Peyer's patch (tissue), 4 donors: ENCODE measurements around the gene TOR2A. TPM values are rescaled to one million over a fixed set of nuclear protein-coding genes. Genes with fewer than 3 reads are reported as not detected.

Source experiments
- DNase-seq, 3 donors: peaks; one replicate each; pipeline ENCODE4 v3.0.0-alpha.2; 2017 to 2019
- H3K27ac ChIP-seq, 4 donors: fragments of 200-600 bp; sonication (generic); one replicate each; pipeline ENCODE4 v1.5.1; 2016 to 2019
- H3K27me3 ChIP-seq, 2 donors: fragments of 200-600 bp; sonication (generic); one replicate each; pipeline ENCODE4 v1.5.1; 2019
- H3K36me3 ChIP-seq, 3 donors: fragments of 200-600 bp; sonication (generic); one replicate each; pipeline ENCODE4 v1.5.1; 2016 to 2019
- H3K4me1 ChIP-seq, 4 donors: fragments of 200-600 bp; sonication (generic); one replicate each; pipeline ENCODE4 v1.5.1; 2016 to 2019
- H3K4me3 ChIP-seq, 4 donors: fragments of 200-600 bp; sonication (generic); 1 replicate in 3 of 4; 2 replicates in 1 of 4; pipeline ENCODE4 v1.5.1; 2016 to 2019; ENCODE audit warnings: mild to moderate bottlenecking in 1 of 4
- H3K9me3 ChIP-seq, 4 donors: fragments of 200-600 bp; sonication (generic); one replicate each; pipeline ENCODE4 v1.5.1; 2016 to 2019; ENCODE audit warnings: mild to moderate bottlenecking in 1 of 4
- POLR2A ChIP-seq, 2 donors: fragments of 450-650 bp; IDR thresholded peaks; one replicate each; pipeline ENCODE4 v1.5.1; 2017; ENCODE audit warnings: antibody characterized with exemption in 2 of 2, mild to moderate bottlenecking in 2 of 2, moderate library complexity in 2 of 2
- total RNA-seq, 4 donors: library from RNA; depleted of rRNA; stranded (reverse); fragments of >200 nt; gene quantifications; one replicate each; pipeline ENCODE4 v1.1.0, GENCODE V29; 2016
- TF ChIP-seq, protein P1 (sequence below), 6 experiments: fragments of 450-650 bp in 4 of 6; fragments of 200-600 bp in 2 of 6; sonication (generic) in 1 of 6; IDR thresholded peaks; one replicate each; pipeline ENCODE4 v1.5.1; 2017 to 2019; ENCODE audit warnings: antibody characterized with exemption in 6 of 6, mild to moderate bottlenecking in 3 of 6, moderate library complexity in 1 of 6

The TOR2A gene
- total RNA-seq, 4 donors from 2014 or later = 26.4 to 70.9 (median 35.4) TPM

DNA sequence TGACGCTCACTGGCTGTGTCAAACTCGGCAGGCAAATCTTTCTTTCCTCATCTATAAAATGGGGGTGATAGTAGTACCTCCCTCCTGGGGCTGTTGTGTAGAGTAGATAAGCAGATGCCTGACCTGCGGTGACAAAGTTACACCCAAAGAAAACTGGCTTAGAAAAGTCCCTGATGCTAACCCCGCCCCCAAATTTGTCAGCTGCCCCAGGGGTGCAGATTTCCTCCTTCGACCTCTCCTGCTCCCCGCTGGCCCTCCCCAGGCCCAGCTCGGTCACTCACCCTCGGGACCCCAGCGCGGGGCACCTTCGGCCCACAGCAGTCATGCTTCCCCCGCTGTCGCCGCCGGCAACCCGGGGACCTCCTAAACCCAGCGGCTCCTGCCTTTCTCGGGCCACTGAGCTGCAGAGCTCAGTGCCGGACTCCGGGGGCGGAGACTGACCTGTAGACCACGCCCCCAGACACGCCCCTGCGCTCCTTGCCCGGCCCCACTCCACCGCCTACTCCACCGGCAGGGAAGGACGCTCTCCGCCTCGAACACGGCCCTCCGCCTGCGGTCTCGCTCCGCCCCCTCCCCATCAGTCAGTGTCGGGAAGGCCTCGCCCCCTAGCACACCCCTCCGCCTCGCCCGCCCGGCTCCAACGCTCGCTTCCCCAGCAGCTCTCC lies 35.9 kb upstream of the TOR2A start:
- Histone ChIP-seq H3K4me1 (peaks cover 0 to 24% (median 15%) of the 10 kb centered on the region in 4 donors), H3K36me3 (no peaks in the 10 kb centered on the region), H3K27me3 (no peaks in the 10 kb centered on the region), H3K9me3 (no peaks in the 10 kb centered on the region), H3K4me3 (peak overlapping the region; percentile 43 to 67 (median 51)), H3K27ac (peak overlapping the region; percentile 65 to 80 (median 70))
- TF ChIP-seq POLR2A (IDR thresholded peaks at IDR 0.05) = peak in 1 of 2 donors; percentile 15
- TF ChIP-seq, protein P1, sequence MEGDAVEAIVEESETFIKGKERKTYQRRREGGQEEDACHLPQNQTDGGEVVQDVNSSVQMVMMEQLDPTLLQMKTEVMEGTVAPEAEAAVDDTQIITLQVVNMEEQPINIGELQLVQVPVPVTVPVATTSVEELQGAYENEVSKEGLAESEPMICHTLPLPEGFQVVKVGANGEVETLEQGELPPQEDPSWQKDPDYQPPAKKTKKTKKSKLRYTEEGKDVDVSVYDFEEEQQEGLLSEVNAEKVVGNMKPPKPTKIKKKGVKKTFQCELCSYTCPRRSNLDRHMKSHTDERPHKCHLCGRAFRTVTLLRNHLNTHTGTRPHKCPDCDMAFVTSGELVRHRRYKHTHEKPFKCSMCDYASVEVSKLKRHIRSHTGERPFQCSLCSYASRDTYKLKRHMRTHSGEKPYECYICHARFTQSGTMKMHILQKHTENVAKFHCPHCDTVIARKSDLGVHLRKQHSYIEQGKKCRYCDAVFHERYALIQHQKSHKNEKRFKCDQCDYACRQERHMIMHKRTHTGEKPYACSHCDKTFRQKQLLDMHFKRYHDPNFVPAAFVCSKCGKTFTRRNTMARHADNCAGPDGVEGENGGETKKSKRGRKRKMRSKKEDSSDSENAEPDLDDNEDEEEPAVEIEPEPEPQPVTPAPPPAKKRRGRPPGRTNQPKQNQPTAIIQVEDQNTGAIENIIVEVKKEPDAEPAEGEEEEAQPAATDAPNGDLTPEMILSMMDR (IDR thresholded peaks at IDR 0.05) = no peak
- DNase-seq = peak; percentile 97 to 99 (median 98)

DNA sequence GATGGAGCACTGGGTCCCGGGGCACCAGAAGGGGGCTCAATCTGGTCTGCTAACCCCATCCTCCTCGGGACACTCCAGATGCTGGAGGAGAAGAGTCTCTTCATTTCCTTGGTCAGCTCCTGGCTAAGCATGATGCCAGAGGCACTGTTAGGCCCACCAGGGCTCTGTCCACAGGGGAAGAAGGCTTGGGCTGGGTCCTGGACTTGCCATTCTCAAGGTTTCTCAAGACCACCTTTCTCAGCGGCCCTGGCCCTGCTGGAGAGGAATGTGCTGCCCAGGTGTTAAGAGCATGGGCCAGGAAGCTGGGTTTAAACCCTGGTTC lies 35.5 kb upstream of the TOR2A start:
- TF ChIP-seq POLR2A (IDR thresholded peaks at IDR 0.05) = no peak

DNA sequence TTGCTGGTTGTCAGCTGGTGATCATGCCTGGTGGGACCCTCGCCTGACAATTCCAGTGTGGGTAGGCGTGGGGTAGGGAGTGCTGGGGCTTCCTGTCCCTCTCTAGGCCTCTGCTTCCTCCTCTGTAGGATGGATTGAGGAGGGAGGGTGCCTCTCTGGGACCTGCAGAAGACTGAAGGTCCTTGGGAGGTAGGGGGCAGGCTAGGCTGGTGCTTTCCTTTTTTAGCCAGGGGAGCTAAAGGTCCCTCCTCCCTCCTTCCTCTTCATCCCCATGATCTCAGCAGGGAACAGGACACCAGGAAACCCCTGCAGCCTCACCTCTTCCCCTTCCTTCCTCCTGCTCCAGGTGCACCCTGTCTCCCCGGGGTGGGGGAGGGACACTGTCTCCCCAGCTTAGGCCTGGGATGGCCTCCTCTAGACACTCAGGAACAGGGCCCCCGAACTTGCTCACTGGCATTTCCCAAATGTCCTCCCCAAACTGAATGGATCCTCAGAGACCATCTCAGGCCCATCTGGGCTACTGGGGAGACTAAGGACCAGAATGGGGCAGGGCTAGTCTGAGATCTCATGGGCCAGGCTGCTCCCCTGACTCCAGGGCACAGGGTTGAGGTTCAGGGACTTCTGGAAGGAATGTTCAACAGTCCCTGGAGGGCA lies 35.0 kb upstream of the TOR2A start:
- Histone ChIP-seq H3K9me3 (no peaks in the 10 kb centered on the region), H3K27ac (peak overlapping the region; percentile 65 to 80 (median 70)), H3K4me1 (peaks cover 0 to 21% (median 15%) of the 10 kb centered on the region in 4 donors), H3K4me3 (peak overlapping the region in 3 of 4 donors; percentile 46 to 67 (median 56)), H3K27me3 (no peaks in the 10 kb centered on the region), H3K36me3 (no peaks in the 10 kb centered on the region)
- no peak for TF ChIP-seq POLR2A (IDR thresholded peaks at IDR 0.05)
- TF ChIP-seq, protein P1 (IDR thresholded peaks at IDR 0.05) = no peak
- no peak for DNase-seq

More for the DNA sequence above, 35.5 kb upstream of the TOR2A start:
- Histone ChIP-seq H3K36me3 (no peaks in the 10 kb centered on the region), H3K4me1 (peaks cover 0 to 21% (median 15%) of the 10 kb centered on the region in 4 donors), H3K4me3 (peak overlapping the region; percentile 43 to 67 (median 51)), H3K27me3 (no peaks in the 10 kb centered on the region), H3K27ac (peak overlapping the region; percentile 65 to 80 (median 70)), H3K9me3 (no peaks in the 10 kb centered on the region)
- no peak for DNase-seq

DNA sequence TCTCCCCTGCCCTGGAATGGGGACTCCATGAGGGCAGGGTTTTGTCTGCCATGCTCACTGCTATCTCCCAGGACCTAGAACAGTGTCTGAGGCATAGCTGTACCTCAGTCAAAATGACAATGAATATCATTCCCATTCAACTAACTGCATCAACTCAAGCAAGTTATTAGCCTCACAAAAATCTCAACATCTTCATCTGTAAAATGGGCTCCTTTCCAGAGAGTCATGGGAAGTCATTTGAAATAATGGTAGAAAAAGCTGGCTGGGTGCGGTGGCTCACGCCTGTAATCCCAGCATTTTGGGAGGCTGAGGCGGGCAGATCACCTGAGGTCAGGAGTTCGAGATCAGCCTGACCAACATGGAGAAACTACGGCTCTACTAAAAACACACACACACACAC lies 34.0 kb upstream of the TOR2A start:
- no peak overlapping the region for H3K4me3 ChIP-seq

DNA sequence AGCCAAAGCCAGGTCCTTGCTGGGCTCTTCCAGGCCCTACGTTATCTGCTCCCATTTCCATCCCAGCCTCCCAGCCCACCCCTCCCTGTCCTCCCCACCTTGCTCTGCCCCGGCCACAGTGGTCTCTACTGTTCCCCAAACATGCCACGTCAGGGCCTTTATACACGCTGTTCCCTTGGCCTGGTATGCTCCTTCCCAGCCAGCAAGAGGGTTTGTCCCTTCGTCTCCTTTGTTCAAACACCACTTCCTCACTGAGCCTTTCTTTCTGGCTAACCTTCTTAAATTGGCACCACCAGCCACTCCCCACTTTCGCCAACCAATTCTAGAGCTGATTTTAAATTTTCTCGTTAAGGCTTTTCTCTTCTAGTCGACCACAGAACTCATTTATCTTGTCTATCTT lies 33.6 kb upstream of the TOR2A start:
- no peaks in the 10 kb centered on the region for H3K36me3 ChIP-seq
- no peak overlapping the region for H3K4me3 ChIP-seq
- H3K27me3 ChIP-seq = no peaks in the 10 kb centered on the region
- TF ChIP-seq POLR2A (IDR thresholded peaks at IDR 0.05) = no peak
- TF ChIP-seq, protein P1 (IDR thresholded peaks at IDR 0.05) = no peak
- DNase-seq = no peak
- H3K9me3 ChIP-seq = no peaks in the 10 kb centered on the region
- H3K4me1 ChIP-seq = peaks cover 0 to 21% (median 15%) of the 10 kb centered on the region in 4 donors
- H3K27ac ChIP-seq = peak overlapping the region; percentile 30 to 80 (median 68)

More for the DNA sequence above, 34.0 kb upstream of the TOR2A start:
- Histone ChIP-seq H3K36me3 (no peaks in the 10 kb centered on the region), H3K27ac (peak overlapping the region; percentile 30 to 80 (median 68)), H3K27me3 (no peaks in the 10 kb centered on the region), H3K9me3 (no peaks in the 10 kb centered on the region), H3K4me1 (peaks cover 0 to 21% (median 15%) of the 10 kb centered on the region in 4 donors)
- TF ChIP-seq POLR2A (IDR thresholded peaks at IDR 0.05) = no peak
- TF ChIP-seq, protein P1 (IDR thresholded peaks at IDR 0.05) = no peak
- no peak for DNase-seq

DNA sequence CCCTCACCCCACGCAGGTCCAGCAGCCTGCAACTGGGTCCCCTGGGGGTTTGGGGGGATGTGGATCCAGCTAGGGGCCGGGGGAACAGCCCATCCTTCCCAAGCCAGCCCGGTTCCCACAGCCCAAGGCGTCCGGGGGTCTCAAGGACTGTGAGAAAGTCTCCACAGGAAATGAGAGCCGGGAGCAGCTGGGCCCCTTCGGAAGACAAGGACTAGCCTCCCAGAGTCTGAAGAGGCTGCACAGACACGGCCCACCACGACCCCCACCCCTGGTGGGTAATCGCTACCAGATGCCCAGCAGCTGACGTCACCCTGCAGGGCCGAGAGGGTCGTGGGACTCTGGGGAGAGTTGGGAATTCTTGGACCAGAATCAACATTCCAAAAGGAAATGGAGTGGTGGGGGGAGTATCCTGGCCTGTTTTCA lies 32.8 kb upstream of the TOR2A start:
- no peak for TF ChIP-seq POLR2A (IDR thresholded peaks at IDR 0.05)
- TF ChIP-seq, protein P1 (IDR thresholded peaks at IDR 0.05) = no peak
- H3K4me3 ChIP-seq = no peak overlapping the region
- no peak for DNase-seq
- H3K36me3 ChIP-seq = no peaks in the 10 kb centered on the region
- no peaks in the 10 kb centered on the region for H3K27me3 ChIP-seq
- H3K9me3 ChIP-seq = no peaks in the 10 kb centered on the region
- peak overlapping the region; percentile 30 to 70 (median 53) for H3K27ac ChIP-seq
- peaks cover 0 to 21% (median 15%) of the 10 kb centered on the region in 4 donors for H3K4me1 ChIP-seq
